Measurements from ENCODE around the gene ZNF738.

ZNF738 gene

DNA sequence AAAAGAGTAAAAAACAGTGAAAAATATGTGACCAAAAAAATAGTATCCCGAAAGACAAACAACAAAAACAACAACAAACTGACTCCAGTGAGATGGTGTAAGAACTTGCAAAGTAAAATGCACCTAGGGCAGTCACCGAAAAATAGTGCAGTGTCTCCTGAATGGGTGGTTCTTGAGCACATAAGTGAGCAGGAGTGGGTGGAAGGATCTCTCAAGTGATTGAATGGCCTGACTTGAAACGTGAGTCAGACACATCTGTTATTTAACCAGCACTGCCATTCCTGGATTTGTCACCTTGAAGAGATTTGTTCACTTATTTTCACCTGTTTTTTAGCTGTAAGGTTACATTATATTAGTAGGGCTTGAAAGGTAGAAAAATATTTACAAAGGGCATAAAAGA is 3.5 kb downstream of the ZNF738 start:
- TF ChIP-seq, protein P1, sequence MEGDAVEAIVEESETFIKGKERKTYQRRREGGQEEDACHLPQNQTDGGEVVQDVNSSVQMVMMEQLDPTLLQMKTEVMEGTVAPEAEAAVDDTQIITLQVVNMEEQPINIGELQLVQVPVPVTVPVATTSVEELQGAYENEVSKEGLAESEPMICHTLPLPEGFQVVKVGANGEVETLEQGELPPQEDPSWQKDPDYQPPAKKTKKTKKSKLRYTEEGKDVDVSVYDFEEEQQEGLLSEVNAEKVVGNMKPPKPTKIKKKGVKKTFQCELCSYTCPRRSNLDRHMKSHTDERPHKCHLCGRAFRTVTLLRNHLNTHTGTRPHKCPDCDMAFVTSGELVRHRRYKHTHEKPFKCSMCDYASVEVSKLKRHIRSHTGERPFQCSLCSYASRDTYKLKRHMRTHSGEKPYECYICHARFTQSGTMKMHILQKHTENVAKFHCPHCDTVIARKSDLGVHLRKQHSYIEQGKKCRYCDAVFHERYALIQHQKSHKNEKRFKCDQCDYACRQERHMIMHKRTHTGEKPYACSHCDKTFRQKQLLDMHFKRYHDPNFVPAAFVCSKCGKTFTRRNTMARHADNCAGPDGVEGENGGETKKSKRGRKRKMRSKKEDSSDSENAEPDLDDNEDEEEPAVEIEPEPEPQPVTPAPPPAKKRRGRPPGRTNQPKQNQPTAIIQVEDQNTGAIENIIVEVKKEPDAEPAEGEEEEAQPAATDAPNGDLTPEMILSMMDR (conservative IDR thresholded peaks at IDR 0.05; ENCODE audit: low read depth): no peak
- H3K27ac ChIP-seq: no peak overlapping the region
- CTCF ChIA-PET: no interaction called here
- no peak for DNase-seq (ENCODE audit: low spot score)
- POLR2A ChIA-PET (ENCODE audit: low non-redundant PET): no interaction called here

DNA sequence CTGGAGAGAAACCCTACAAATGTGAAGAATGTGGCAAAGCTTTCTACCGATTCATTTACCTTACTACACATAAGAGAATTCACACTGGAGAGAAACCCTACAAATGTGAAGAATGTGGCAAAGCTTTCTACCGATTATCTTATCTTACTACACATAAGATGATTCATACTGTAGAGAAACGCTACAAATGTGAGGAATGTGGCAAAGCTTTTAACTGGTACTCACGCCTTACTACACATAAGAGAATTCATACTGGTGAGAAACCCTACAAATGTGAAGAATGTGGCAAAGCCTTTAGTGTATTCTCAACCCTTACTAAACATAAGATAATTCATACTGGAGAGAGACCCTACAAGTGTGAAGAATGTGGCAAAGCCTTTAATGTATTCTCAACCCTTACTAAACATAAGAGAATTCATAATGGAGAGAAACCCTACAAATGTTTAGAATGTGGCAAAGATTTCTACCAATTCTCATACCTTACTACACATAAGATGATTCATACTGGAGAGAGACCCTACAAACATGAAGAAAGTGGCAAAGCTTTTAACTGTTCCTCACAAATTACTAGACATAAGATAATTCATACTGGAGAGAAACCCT is 25.3 kb downstream of the ZNF738 start:
- POLR2A ChIA-PET (ENCODE audit: low non-redundant PET): no interaction called here
- no peak overlapping the region for H3K27ac ChIP-seq
- DNase-seq (ENCODE audit: low spot score): no peak
- CTCF ChIA-PET: no interaction called here
- TF ChIP-seq, protein P1 (conservative IDR thresholded peaks at IDR 0.05; ENCODE audit: low read depth): no peak

DNA sequence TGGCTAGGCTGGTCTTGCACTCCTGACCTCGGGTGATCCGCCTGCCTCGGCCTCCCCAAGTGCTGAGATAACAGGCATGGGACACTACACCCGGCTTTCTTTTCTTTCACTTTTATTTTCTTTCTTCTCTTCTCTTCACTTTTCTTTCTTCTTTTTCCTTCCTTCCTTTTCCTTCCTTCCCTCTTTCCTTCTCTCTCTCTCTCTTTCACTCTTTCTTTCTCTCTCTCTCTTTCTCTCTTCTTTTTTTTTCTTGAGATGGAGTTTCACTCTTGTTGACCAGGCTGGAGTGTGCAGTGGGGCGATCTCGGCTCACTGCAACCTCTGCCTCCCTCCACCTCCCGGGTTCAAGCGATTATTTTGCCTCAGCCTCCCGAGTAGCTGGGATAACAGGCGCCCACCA is 37.3 kb downstream of the ZNF738 start:
- CTCF ChIA-PET: no interaction called here
- POLR2A ChIA-PET (ENCODE audit: low non-redundant PET): interaction anchor here (1.0 kb wide), 1 partner anchor 15 kb away, joined by 3 read pairs; no protein-coding TSS in a partner anchor
- TF ChIP-seq, protein P1 (conservative IDR thresholded peaks at IDR 0.05; ENCODE audit: low read depth): no peak
- no peak for DNase-seq (ENCODE audit: low spot score)
- peak overlapping the region; percentile 74 for H3K27ac ChIP-seq

DNA sequence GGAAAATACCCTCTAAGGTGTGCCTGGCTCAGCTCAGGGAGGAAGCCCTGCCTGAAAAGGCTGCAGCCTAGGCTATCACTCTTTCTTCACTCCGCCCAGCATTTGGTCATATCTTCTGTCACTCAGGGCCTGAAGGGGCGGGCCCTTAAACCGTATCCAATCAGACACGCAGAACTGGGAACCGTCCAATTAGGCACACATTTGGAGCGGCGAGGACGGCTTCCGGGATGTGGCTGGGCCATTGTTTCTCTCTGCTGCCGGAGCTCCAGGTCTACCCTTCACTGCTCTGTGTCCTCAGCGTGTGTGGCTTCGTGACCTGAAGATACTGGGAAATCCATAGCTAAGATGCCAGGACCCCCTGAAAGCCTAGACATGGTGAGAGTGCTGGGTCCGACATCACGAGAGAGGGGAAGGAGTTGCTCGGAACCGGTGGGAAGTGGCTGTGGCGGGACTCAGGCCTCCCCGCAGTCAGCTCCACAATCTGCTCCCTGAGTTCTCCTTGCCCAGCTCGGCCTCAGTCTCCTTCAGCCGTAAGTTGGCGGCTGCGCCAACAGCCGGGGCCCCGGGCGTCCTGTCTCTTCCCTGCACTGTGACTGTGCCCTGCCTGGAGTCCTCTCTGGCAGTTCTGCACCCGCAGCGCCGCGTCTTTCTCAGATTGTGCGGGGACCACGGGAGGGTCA is 38.2 kb downstream of the ZNF738 start, which contains the start of gene ZNF493:
Gene ZNF493 (plus strand): TSS at position 241 of the 680 bp plus-strand sequence. CDS start 105 bp downstream, at position 346.
- CTCF ChIA-PET: no interaction called here
- peak within 1 kb of the TSS; percentile 74 for H3K27ac ChIP-seq
- POLR2A ChIA-PET (ENCODE audit: low non-redundant PET): interaction anchor here (0.7 to 1.0 kb wide), 2 partner anchors 14 to 439 kb away, joined by 3 read pairs; partner anchors contain the start of gene ZNF43
- peak; percentile 85 for DNase-seq (ENCODE audit: low spot score)
- TF ChIP-seq, protein P1 (conservative IDR thresholded peaks at IDR 0.05; ENCODE audit: low read depth): no peak

DNA sequence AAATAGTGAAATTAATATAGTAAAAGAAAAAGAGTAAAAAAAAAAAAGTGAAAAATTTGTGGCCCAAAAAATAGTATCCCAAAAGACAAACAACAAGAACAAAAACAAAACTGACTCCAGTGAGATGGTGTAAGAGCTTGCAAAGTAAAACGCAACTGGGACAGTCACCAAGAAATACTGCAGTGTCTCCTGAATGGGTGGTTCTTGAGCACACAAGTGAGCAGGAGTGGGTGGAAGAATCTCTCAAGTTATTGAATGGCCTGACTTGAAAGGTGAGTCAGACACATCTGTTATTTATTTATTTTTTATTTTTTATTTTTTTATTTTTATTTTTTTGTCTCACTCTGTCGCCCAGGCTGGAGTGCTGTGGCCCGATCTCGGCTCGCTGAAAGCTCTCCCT is 40.1 kb downstream of the ZNF738 start:
- POLR2A ChIA-PET (ENCODE audit: low non-redundant PET): no interaction called here
- DNase-seq (ENCODE audit: low spot score): no peak
- TF ChIP-seq, protein P1 (conservative IDR thresholded peaks at IDR 0.05; ENCODE audit: low read depth): no peak
- H3K27ac ChIP-seq: no peak overlapping the region
- CTCF ChIA-PET: interaction anchor here (0.6 kb wide), 1 partner anchor 579 kb away, joined by 5 read pairs; no protein-coding TSS in a partner anchor

DNA sequence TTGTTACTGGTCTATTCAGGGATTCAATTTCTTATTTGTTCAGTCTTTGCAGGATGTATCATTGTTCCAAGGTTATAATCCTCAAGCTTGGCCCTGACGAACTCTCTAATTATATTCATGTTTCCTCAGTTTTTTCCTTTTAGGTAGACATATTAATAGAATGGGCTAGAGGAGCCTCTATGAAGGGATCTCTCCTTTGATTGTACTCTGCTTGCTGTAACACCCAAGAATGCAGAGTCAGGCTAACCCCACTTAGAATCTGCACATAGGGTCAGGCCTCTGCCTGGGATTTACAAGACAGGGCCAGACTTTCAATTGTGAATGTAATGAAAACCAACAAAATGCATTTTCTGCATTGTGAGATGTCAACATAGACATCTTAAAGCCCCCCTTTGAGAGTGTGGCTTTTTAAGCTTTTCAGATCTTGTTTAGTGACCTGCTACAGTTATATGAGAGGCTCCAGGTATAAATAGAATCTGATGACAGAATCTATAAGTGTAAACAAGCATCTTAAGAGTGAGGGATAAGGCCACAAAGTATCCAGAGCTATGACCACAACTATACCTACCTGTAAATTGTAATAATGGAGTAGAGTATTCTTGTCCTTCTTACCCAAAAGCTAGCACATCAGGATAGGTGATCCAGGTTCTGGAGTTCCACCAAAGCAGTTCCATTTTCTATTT is 43.6 kb downstream of the ZNF738 start:
- ChIA-PET POLR2A (ENCODE audit: low non-redundant PET) (no interaction called here), CTCF (no interaction called here)
- TF ChIP-seq, protein P1 (conservative IDR thresholded peaks at IDR 0.05; ENCODE audit: low read depth): no peak
- no peak for DNase-seq (ENCODE audit: low spot score)
- no peak overlapping the region for H3K27ac ChIP-seq
